ENCODE results near the gene RPS24.
A peak's percentile ranks its signal among the peaks of the same experiment; 100 is the strongest.
"Not testable (repeated sequence)": the region's sequence is repeated elsewhere in the genome, so short reads cannot be mapped to it uniquely, and the experiment has no call there.

Gene RPS24

DNA sequence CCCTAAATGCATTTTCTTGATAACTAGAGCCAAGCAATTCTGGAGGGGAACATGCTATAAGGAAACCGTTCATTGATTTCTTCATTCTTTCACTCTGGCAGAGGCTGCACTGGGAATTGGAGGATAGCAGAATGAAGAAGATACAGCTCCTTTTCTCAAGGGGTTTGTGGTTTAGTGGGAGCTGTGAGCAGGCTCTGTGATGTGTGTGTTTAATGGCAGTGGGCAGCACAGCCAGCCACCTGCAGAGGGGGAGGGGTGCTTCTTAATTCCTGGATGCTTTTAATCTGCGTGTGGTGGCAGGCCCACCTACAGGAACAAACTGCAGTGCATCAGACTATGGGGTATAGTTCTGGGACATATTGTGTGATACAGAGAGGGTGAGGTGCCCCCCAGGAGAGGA is 31.9 kb downstream of the RPS24 start:
- H4K20me1 ChIP-seq (ENCODE audit: insufficient read depth) = no peaks in the 10 kb centered on the region
- peak overlapping the region; percentile 31; the same call in 1 of the 2 replicates for H3K27ac ChIP-seq
- H3K4me3 ChIP-seq (IDR thresholded peaks at IDR 0.05; ENCODE audit: insufficient read depth, low read depth, low read length) = no peak overlapping the region
- TF ChIP-seq, protein P1, sequence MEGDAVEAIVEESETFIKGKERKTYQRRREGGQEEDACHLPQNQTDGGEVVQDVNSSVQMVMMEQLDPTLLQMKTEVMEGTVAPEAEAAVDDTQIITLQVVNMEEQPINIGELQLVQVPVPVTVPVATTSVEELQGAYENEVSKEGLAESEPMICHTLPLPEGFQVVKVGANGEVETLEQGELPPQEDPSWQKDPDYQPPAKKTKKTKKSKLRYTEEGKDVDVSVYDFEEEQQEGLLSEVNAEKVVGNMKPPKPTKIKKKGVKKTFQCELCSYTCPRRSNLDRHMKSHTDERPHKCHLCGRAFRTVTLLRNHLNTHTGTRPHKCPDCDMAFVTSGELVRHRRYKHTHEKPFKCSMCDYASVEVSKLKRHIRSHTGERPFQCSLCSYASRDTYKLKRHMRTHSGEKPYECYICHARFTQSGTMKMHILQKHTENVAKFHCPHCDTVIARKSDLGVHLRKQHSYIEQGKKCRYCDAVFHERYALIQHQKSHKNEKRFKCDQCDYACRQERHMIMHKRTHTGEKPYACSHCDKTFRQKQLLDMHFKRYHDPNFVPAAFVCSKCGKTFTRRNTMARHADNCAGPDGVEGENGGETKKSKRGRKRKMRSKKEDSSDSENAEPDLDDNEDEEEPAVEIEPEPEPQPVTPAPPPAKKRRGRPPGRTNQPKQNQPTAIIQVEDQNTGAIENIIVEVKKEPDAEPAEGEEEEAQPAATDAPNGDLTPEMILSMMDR (conservative IDR thresholded peaks at IDR 0.05; ENCODE audit: low read depth, low read length) = no peak
- H3K4me1 ChIP-seq (ENCODE audit: low read depth, poor library complexity, severe bottlenecking) = peaks cover 17% of the 10 kb centered on the region
- no peak overlapping the region for H2AFZ ChIP-seq (ENCODE audit: low read depth)
- H3K4me2 ChIP-seq = peak overlapping the region; percentile 66
- no peaks in the 10 kb centered on the region for H3K36me3 ChIP-seq (ENCODE audit: insufficient read depth)
- H3K79me2 ChIP-seq (ENCODE audit: insufficient read depth, low read depth) = no peaks in the 10 kb centered on the region
- H3K9ac ChIP-seq = no peak overlapping the region; the same call in 1 of the 2 replicates
- no peaks in the 10 kb centered on the region for H3K27me3 ChIP-seq (ENCODE audit: insufficient read depth, low read depth)

DNA sequence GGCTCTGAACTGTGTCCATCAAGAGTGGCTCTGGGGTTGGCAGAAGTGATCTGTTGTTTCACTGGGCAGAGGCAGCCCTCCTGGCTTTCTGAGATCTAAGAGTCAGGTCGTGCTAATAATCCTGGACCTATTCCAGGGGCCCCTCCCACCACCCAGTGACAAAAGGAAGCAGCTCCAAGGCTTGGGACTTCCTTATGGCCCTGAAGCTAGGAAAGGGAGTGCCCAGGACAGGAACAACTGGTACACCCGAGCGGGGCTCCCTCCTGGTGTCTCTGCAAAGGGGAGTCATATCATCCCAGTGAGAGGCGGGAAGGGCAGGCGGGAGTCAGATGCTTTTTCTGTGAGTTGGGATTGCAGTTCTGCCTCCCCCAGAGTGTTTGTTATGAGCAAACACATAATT is 32.3 kb downstream of the RPS24 start:
- peak overlapping the region; percentile 66 for H3K4me2 ChIP-seq
- no peaks in the 10 kb centered on the region for H4K20me1 ChIP-seq (ENCODE audit: insufficient read depth)
- no peaks in the 10 kb centered on the region for H3K79me2 ChIP-seq (ENCODE audit: insufficient read depth, low read depth)
- peaks cover 17% of the 10 kb centered on the region for H3K4me1 ChIP-seq (ENCODE audit: low read depth, poor library complexity, severe bottlenecking)
- no peaks in the 10 kb centered on the region for H3K36me3 ChIP-seq (ENCODE audit: insufficient read depth)
- no peak overlapping the region; the same call in 1 of the 2 replicates for H3K9ac ChIP-seq
- H3K27ac ChIP-seq = peak overlapping the region; percentile 31; the same call in 1 of the 2 replicates
- TF ChIP-seq, protein P1 (conservative IDR thresholded peaks at IDR 0.05; ENCODE audit: low read depth, low read length) = no peak
- H3K4me3 ChIP-seq (IDR thresholded peaks at IDR 0.05; ENCODE audit: insufficient read depth, low read depth, low read length) = no peak overlapping the region
- no peaks in the 10 kb centered on the region for H3K27me3 ChIP-seq (ENCODE audit: insufficient read depth, low read depth)
- no peak overlapping the region for H2AFZ ChIP-seq (ENCODE audit: low read depth)

DNA sequence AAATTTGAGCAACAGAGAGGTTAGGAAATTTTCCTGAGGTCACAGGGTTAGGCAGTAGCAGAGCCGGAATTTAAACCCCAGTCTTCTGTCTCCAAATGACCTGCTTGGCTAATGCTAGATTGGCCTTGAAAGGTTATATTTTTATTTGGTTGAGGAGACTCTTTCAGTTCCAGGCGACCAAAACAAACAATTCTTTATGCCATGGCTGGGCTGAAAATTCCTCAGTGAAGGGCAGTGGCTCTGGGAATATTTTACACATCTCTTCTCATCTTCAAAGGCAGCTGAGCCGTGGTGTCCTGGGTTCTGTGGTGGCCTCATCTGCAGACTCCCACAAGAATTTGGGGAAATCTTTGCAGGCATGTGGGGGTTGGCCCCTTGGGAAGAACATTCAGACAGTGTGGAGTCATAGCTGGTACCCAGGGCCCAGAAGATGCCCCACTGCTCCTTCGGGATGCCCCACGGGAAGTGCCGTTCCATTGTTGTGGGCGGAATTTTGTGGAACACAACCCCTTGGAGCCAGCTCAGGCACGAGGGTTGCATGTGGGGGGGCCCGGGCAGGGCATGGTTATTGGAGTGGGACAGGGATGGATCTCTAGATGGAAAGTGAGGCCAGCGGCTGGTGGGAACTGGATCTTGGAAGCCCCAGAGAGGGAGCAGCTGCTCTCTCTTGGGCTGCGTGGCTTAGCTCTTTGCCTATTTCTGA is 33.2 kb downstream of the RPS24 start:
- Histone ChIP-seq H3K4me3 (IDR thresholded peaks at IDR 0.05; ENCODE audit: insufficient read depth, low read depth, low read length) (no peak overlapping the region), H3K4me1 (ENCODE audit: low read depth, poor library complexity, severe bottlenecking) (peaks cover 17% of the 10 kb centered on the region), H3K27me3 (ENCODE audit: insufficient read depth, low read depth) (no peaks in the 10 kb centered on the region), H2AFZ (ENCODE audit: low read depth) (no peak overlapping the region), H3K79me2 (ENCODE audit: insufficient read depth, low read depth) (no peaks in the 10 kb centered on the region), H3K27ac (no peak overlapping the region), H3K36me3 (ENCODE audit: insufficient read depth) (no peaks in the 10 kb centered on the region), H3K4me2 (peak overlapping the region; percentile 66; the same call in 1 of the 2 replicates), H4K20me1 (ENCODE audit: insufficient read depth) (no peaks in the 10 kb centered on the region), H3K9ac (no peak overlapping the region)
- TF ChIP-seq, protein P1 (conservative IDR thresholded peaks at IDR 0.05; ENCODE audit: low read depth, low read length) = no peak

DNA sequence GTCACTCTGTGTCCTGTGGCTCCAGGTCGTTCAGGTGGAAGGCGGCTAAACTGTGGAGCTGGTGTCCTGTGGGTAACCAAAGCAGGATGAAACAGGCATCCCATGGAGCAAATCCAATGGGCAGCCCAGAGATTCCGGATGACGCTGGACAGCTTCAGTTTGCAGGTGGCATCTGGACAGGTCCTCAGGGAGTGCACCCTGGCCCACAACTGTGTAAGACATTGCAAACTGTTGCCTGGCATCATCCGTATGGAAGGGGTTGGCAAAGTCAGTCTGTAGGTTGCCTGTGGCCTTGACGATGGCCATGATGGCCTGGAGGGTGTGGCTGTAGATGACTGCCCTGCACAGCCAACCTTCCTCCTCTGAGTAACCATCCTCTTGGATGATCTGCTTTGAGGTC is 35.5 kb downstream of the RPS24 start:
- TF ChIP-seq, protein P1 (conservative IDR thresholded peaks at IDR 0.05; ENCODE audit: low read depth, low read length) = no peak
- H3K4me3 ChIP-seq (IDR thresholded peaks at IDR 0.05; ENCODE audit: insufficient read depth, low read depth, low read length) = no peak overlapping the region
- peaks cover 17% of the 10 kb centered on the region for H3K4me1 ChIP-seq (ENCODE audit: low read depth, poor library complexity, severe bottlenecking)
- no peak overlapping the region for H3K4me2 ChIP-seq
- no peak overlapping the region for H3K27ac ChIP-seq
- no peaks in the 10 kb centered on the region for H3K27me3 ChIP-seq (ENCODE audit: insufficient read depth, low read depth)
- H3K9ac ChIP-seq = no peak overlapping the region
- no peak overlapping the region for H2AFZ ChIP-seq (ENCODE audit: low read depth)
- no peaks in the 10 kb centered on the region for H3K79me2 ChIP-seq (ENCODE audit: insufficient read depth, low read depth)
- H3K36me3 ChIP-seq (ENCODE audit: insufficient read depth) = no peaks in the 10 kb centered on the region
- H4K20me1 ChIP-seq (ENCODE audit: insufficient read depth) = no peaks in the 10 kb centered on the region

DNA sequence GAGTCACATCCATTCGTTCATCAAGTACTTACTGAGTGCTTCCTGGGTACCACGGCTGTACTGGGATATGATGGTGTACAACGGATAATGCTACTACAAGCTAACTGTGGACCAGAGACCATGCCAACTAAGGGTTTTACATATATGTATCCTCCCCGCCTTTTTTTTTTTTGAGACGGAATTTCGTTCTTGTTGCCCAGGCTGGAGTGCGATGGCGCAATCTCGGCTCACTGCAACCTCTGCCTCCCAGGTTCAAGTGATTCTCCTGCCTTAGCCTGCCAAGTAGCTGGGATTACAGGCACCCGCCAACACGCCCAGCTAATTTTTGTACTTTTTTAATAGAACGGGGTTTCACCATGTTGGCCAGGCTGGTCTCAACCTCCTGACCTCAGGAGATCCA is 36.4 kb downstream of the RPS24 start:
- not testable (repeated sequence) for H3K79me2 ChIP-seq (ENCODE audit: insufficient read depth, low read depth); H3K36me3 ChIP-seq (ENCODE audit: insufficient read depth)
- H3K4me1 ChIP-seq (ENCODE audit: low read depth, poor library complexity, severe bottlenecking) = peaks cover 17% of the 10 kb centered on the region

More for the DNA sequence above, 36.4 kb downstream of the RPS24 start:
- not testable (repeated sequence) for H3K4me2 ChIP-seq; H4K20me1 ChIP-seq (ENCODE audit: insufficient read depth); H3K4me3 ChIP-seq (IDR thresholded peaks at IDR 0.05; ENCODE audit: insufficient read depth, low read depth, low read length); H3K9ac ChIP-seq; H3K27me3 ChIP-seq (ENCODE audit: insufficient read depth, low read depth); H3K27ac ChIP-seq; H2AFZ ChIP-seq (ENCODE audit: low read depth)
